Activated effector memory CD4-positive, alpha-beta T cell treated with Interleukin-2 at 50 U/mL for 16 hours (primary cell): Measurements from ENCODE around the gene LDLRAD3.

Experiments
- DNase-seq: peaks from one replicate; pipeline ENCODE4 v3.0.0-alpha.2; 2020

The LDLRAD3 gene

DNA sequence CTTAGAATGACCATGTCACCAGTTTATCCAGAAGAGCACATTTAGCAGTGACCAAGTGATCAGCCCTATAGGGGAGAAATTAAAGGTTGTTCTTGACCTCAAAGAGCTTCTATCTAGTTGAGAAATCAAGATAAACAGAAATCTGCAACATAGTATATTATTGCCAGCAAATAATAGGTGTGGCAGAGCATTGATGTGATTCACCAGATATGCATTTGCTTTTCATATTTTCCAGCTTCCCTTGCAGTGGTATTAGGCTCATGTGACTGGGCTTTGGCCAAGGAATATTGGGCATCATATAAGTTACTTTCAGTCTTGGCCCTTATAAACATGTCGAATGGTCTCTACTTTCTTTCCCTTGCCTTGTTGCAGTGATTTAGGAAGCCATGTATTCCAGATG lies 310.9 kb downstream of the LDLRAD3 start:
- no peak for DNase-seq

DNA sequence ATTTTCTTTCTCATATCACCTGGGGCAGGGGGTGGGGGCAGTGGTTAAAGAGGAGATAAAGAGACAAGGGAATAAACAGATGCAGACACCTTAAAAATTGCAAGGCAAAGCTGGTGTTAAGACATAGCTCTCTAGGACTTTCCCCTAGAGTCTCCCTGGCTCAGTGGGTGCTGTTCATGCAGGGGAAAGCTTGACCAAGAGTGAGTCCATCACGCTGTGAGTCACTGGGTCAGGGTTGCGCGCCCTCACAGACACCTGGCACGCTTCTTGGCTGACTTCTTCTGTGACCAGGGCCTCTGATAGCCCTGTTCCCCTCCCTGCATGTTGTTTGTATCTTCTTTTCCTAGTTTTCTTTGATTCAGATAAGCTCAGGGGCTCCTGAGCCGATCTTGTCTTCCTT lies 313.5 kb downstream of the LDLRAD3 start:
- DNase-seq, result no peak

GRCh38 chr11:36258730-36259360 lies 315.0 kb downstream of the LDLRAD3 start:
- DNase-seq, result no peak

DNA sequence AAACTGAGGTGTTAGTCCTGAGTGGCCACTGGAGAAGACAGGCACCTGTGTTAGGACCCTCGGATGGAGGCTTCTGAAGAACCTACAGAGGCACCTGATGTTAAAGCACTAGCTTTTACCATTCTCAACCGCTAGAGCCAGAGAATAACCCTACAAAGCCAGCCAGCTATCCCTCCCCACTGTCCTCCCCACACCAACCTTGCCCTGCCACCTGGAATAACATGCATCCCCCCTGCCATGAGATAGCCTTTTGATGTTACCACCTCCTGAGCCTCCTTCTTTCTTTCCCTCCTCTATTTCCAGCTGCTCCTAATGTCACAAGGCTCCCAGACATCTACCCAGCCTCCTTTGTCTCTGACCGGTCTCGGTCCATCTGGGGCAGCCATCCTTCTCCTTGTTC lies 317.2 kb downstream of the LDLRAD3 start:
- no peak for DNase-seq

DNA sequence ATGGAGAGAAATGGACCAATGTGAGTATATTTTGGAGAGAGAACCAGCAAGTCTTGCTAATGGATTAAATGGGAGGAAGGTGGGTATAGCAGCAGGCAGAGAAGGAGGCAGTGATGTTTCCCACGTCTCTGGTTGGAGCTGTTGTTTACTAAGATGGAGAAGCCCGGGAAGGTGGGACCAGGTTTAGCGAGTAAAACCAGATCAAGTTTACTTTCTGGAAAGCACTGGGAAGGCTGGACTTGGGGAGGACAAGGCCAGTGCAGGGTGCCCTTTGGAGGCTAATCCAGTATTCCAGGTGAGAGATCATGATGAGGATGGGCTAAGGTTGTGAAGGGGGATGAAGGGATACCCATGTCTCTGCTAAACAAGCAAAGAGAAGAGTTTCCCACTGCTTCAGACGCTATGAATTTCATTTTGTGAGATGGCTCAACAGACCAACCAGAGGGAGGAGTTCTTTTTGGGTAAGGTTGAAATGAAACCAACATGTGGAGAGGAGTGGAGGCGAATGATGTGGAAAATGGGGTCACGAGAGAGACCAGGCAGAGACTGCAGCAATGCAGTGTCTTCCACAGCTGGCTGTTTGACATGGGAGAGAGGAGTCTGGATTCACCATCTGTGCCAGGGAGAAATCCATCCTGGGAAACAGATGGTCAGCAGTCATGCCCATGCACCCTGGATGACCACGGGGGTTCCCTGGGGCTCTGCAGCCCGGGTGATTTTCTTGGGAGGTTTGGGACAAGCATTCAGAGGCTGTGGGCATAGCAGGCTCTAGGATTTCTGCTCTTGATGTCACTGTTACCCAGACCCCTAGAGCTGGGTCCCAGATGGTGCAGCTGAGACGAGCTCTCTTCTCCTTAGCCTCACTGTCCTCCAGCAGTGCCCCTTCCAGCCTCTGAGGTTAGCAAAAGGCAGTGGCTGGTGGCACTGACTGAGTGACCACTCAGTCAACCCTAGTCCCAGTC lies 320.4 kb downstream of the LDLRAD3 start:
- no peak for DNase-seq

- DNase-seq, result no peak
Measured at GRCh38 chr11:36264973-36265344, 321.1 kb downstream of the LDLRAD3 start.

DNA sequence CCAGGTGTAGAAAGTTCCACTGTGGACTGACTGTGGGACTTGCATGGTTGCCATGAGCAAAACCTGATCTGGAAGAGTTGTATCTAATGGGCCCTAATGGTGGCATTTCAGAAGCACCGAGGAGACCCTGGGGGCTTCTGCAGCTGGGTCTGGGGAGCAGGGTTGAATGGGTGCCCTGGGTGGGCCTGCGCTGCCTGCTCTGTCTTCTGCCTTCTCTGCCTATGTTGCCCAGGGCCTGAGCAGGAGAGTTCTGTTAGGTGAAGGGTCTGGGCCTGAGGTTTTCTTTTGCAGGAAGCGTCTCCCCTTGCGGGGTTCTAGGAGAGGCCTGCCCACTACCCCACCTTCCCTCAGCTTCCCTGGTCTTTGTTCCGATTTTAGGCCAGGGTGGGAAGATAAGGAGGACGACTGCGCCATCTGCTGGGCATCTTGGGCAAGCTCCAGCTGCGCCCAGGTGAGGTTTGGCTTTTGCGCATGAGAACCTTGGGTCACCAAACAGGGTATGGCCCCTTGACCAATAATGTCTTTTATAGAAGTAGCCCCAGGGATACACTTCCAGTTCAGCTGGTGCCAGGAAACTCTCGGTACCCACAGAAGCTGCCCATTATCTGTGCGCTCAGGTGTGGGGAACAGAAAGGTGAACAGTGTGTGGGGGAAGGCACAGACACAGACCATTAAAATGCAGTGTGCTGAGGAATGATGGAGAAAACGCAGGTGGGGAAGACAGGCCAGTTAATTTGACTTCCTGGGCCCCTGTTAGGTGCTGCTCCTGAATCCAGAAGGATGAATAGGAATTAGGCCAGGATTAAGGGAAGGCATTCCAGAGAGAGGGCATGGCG lies 322.1 kb downstream of the LDLRAD3 start:
- peak; percentile 14 for DNase-seq

GRCh38 chr11:36266767-36267166 lies 322.9 kb downstream of the LDLRAD3 start:
- DNase-seq, result no peak

DNA sequence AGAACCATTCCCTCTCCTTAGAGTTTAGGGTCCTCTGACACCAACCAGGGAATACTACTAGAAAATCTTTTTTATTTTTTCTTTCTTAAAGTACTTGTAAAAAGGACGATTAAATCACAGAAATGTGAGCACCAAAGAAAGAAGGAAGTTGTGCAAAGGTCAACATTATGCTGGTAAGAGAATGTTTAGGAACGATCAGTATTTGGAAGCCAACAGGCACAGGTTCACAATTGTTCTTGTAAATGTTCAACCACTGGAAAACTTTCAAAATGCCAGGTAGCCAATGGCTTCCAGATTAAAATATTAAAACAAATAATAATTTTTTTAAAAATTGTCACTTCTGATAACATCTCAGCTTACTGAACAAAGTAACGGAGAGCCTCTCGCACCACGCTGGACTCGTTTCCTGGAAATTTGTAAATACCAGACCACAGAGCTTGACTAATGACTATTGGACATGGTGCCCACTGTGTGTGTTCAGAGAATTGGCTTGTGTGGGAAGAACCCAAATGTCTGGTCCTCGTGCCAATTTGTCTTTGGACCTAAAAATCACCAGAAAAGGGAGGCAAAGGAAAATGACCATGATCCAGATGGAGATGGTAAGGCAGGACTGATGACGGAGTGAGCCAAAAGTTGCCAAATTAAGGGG lies 324.6 kb downstream of the LDLRAD3 start:
- DNase-seq, result no peak

DNA sequence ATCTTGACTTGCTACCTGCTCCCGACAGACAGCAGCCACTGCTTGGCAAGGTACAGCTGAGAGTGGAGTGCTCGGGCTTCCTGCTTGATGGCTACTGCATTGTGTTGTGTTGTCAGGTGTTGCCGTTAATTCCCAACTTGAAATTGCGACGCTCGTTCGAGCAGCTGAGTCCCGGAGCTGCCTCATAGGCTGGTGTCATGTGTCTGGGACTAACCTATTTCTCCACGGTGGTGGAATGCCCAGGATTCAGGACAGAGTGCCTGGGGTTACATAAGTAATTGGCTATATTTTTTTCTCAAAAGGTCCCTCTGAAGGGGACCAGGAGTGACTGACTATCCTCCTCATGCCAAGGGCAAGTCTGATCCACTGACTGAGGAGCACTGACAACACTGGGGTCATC lies 326.8 kb downstream of the LDLRAD3 start:
- no peak for DNase-seq

- no peak for DNase-seq
Measured at GRCh38 chr11:36271794-36272407, 328.0 kb downstream of the LDLRAD3 start.

DNA sequence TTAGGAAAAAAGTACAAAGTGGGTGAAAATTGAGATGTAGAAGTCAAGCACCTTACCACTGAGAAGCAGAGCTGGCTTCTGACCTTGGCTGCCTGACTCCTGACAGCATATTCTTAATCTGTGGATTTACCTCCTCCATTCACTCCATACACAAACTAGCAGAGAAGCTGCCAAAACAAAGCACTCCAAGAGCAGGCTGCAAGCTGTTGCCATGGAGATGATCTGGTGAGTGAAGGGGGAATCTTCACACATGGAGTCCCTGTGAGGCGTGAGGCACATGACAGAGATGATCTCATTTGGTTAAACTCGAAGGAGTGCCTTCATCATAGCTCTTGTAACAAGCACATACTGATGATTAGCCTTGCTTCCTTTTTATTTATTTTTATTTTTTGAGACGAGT lies 329.2 kb downstream of the LDLRAD3 start:
- no peak for DNase-seq

- DNase-seq, result no peak
Measured at GRCh38 chr11:36274414-36274813, 330.6 kb downstream of the LDLRAD3 start.

DNA sequence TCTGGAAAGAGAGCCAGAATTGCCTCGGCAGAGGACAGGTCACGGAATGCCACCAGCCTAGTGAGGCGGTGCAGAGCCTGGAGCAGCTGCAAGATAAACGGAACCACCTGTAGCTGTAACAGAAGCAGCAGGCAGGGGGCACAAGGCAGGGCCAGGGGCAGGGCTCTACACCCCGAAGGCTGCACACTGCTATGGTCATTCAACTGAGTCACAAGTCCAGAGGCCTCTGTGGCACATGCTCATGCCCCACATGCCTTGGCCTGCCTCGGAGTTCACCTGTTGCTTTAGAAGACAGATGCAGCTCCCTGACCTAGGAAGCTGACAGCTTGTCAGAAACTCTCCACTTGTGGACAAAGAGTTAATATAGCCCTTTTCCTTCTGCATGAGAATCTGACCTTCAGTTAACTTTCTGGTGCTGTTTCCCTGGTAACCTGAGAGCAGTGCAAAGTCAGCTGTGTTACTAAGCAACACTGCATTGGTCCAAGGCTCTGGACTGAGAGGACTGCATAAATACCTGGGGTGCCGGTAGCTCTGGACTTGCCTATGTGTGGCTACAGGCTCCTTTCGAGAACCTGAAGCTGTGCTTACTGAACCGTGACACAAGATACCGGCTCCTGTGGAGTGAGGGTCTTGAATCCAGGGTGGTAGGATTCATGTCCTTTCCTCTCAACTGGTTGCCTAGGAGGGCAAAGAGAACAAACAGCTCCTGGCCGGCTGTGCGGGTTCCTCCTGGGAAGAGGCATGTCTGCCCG lies 334.8 kb downstream of the LDLRAD3 start:
- DNase-seq, result no peak

DNA sequence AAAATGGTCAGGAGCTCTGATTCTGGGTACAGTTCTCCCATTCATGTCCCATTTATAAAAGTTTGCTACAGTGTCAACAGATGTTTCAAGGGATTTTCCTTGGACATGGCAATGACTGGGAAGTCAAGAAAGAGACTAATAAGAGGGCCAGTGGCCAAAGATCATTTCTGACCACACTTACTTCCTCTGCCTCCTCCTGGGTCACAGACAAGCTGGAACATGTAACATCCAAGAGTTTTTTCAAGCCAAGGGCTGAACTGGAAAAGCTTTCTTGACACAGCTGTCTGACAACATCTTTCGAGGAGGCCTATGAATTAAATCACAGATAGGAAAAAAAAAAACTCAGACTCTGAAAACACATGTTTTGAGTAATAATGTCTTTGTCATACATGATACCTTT lies 336.7 kb downstream of the LDLRAD3 start:
- DNase-seq, result no peak
